NCI-H146 (cell line): ENCODE data around the gene PDLIM1.
"Not testable (repeated sequence)": the region's sequence is repeated elsewhere in the genome, so short reads cannot be mapped to it uniquely, and the experiment has no call there.

Source experiments
- DNase-seq: peaks from one replicate; lab custom pipeline; 2025; lab: John Stamatoyannopoulos, UW

PDLIM1 gene

DNA sequence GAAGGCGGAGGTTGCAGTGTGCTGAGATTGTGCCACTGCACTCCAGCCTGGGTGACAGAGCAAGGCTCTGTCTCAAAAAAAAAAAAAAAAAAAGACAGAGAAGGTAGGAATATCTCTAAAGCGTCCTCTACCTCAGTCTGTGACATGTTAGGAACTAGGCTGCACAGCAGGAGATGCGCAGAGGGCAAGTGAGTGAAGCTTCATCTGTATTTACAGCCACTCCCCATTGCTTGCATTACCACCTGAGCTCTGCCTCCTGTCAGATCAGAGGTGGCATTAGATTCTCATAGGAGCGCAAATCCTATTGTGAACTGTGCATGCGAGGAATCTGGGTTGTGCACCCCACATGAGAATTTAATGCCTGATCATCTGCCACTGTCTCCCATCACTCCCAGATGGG, 87.9 kb downstream of the PDLIM1 start:
- not testable (repeated sequence) for DNase-seq

DNA sequence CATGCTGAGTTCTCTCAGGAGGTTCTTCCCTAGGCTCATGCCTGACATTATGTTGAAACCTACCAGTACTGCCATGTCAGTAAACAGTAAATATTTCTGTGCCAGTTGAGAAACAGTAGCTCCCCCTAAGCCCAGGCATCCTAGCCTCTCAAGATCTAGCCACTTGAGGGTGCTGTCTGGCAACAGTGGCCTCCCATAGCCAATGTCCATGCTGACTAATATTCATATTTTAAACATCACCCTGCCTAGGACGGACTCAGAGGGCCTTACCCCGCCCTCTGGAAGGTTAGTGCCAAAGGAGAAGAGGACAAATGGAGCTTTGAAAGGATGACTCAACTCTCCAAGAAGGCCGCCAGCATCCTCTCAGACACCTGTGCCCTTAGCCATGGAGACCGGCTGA, 89.1 kb downstream of the PDLIM1 start:
- DNase-seq: no peak

- DNase-seq: no peak
These were observed 94.8 kb downstream of the PDLIM1 start for GRCh38 chr10:95196046-95196445.

DNA sequence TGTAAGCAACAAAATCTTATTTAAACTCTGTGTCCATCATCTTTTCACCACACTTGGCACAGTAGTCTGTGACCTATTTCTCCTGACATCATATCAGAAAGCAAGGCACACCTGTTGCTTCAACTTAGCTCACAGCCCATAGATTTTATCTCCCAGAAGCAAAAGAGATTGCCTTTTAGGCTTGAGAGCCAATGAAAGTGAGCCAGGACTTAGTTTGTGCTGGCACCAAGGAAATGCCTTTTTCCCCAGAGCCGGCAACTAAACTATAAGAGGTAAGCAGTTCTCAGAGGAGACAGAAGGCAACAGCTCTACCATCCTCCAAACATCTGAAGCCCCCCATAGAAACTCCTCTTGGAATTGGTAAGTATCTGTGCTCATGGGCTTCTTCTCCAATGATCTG, 96.9 kb downstream of the PDLIM1 start, which contains the start of gene ACSM6:
Gene ACSM6 (plus strand): TSS at position 295 of the 400 bp plus-strand sequence. CDS start 248 bp downstream, outside the sequence.
- DNase-seq: no peak

GRCh38 chr10:95188593-95188992, 102.2 kb downstream of the PDLIM1 start:
- DNase-seq: no peak

DNA sequence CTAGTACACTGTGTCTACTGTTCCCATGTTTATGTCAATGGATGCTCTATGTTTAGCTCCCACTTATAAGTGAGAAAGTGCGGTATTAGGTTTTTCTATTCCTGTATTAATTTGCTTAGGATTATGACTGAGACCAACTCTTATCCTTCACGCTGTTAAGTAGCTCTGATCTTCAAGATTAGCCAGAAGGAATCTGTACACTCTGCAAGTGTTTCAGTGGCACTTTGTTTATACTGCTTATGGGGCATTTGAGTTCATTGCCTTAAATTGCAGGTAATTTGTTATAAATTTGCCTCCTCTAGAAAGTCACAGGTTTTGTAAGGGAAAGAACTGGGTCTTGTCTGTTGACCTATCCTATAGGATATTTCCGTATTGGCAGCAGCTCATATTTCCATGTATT, 103.2 kb downstream of the PDLIM1 start:
- DNase-seq: no peak
